ENCODE data around the gene CATSPERD. TPM values are rescaled to one million over a fixed set of nuclear protein-coding genes. Genes with fewer than 3 reads are reported as not detected.

CATSPERD gene
- total and polyA plus RNA-seq, 12 donors: not detected

DNA sequence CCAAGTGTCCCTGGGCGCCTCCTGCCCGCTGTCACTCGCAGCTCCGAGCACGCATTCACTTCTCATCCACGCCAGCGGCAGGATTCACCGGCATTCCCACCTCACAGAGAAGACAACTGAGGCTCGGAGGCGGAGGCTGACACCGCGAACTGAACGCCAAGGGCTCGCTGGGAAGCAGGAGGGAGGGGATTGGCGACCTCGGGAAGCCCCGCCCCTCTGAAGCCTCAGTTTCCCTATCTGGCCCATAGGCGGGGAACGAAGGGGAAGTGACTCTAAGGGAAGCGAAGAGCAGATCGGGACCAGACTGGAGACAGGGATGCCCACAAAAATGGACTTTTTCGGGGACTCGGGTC lies 40.4 kb upstream of the CATSPERD start:
- peaks cover 13% of the 10 kb centered on the region in 2 donors for H3K4me1 ChIP-seq (replicated peaks in 1 of 2)
- H3K36me3 ChIP-seq (replicated peaks in 1 of 2): no peaks in the 10 kb centered on the region
- no peaks in the 10 kb centered on the region for H3K9me3 ChIP-seq (replicated peaks in 1 of 3)
- peak overlapping the region in 4 of 5 donors; percentile 77 to 90 (median 86) for H3K27ac ChIP-seq
- H3K4me3 ChIP-seq: peak overlapping the region; percentile 73 to 99 (median 92)
- DNase-seq: peak in 6 of 7 donors; percentile 49 to 82 (median 61)
- WGBS, 4 donors: 0% methylated on average over 3 to 23 of the region's 23 CpGs
- intact Hi-C loops (cut with DNase I): no loop called here
- H3K27me3 ChIP-seq: no peaks in the 10 kb centered on the region
- TF ChIP-seq, protein P1, sequence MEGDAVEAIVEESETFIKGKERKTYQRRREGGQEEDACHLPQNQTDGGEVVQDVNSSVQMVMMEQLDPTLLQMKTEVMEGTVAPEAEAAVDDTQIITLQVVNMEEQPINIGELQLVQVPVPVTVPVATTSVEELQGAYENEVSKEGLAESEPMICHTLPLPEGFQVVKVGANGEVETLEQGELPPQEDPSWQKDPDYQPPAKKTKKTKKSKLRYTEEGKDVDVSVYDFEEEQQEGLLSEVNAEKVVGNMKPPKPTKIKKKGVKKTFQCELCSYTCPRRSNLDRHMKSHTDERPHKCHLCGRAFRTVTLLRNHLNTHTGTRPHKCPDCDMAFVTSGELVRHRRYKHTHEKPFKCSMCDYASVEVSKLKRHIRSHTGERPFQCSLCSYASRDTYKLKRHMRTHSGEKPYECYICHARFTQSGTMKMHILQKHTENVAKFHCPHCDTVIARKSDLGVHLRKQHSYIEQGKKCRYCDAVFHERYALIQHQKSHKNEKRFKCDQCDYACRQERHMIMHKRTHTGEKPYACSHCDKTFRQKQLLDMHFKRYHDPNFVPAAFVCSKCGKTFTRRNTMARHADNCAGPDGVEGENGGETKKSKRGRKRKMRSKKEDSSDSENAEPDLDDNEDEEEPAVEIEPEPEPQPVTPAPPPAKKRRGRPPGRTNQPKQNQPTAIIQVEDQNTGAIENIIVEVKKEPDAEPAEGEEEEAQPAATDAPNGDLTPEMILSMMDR (IDR thresholded peaks at IDR 0.05): peak in 2 of 6 experiments; percentile 15 to 33
- TF ChIP-seq POLR2A (IDR thresholded peaks at IDR 0.05): no peak

DNA sequence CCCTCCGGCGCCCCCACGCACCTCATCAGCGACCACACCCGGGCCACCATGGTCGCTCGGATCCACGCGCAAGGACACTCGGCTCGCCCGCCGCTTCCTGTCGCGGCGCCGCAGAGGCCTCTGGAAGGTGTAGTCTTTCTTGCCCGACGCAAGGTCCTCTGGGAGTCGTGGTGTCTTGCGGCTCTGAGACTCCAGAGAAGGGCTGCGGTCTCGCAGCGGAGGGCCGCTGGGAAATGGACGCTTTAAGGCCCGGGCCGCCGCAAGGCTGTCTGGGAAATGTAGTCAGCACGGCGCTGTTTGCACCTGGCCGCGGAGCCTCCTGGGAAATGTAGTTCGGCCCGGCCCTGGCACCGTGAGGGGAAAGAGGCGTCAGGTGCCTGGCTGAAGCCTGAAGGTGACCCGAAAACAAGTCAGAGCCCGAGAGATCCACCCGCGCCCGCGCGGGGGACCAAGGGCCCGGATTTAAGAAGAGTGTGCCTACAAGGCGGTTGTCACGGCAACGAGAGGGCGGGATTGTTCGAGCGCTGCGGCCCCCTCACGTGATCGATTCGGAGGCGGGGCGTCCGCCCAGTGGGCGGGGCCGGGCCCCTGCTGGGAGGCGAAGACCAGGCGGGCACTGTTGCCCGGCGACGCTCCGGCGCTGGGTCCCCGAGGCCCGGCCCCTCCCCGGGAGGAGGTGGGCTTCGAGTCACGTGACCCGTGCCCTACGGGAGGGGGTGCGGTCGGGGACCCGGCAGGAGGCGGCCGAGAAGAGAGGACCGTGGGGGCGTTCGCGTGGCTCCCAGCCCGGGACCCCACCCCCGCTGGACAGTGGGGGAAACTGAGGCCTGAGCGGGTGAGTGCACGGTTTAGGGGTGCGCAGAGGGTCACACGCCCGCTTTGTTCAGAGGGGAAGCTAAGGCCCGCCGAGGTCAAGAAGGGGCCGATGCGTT lies 39.7 kb upstream of the CATSPERD start, which contains the start of the genes HSD11B1L and MICOS13:
Gene HSD11B1L, plus strand, starts transcription at position 591 of the 932 bp plus-strand sequence. CDS start 3,806 bp downstream, outside the sequence.
Gene MICOS13, minus strand, starts transcription at position 80 of the 932 bp plus-strand sequence. Its CDS starts 30 bp downstream, at position 50.
- 0 to 2% (median 1%) methylated on average over 9 to 94 of the region's 94 CpGs for WGBS, 4 donors
- Histone ChIP-seq H3K36me3 (replicated peaks in 1 of 2) (no peaks in the 10 kb centered on the region), H3K27ac (peak within 1 kb of the TSS; percentile 63 to 90 (median 84)), H3K27me3 (no peaks in the 10 kb centered on the region), H3K9me3 (replicated peaks in 1 of 3) (no peaks in the 10 kb centered on the region), H3K4me1 (replicated peaks in 1 of 2) (peaks cover 13% of the 10 kb centered on the region in 2 donors), H3K4me3 (peak within 1 kb of the TSS; percentile 73 to 99 (median 92))
- DNase-seq: peak; percentile 98 to 100 (median 99)
- intact Hi-C loops (cut with DNase I): no loop called here
- peak in 1 of 2 donors; percentile 50 for TF ChIP-seq POLR2A (IDR thresholded peaks at IDR 0.05)
- TF ChIP-seq, protein P1 (IDR thresholded peaks at IDR 0.05): no peak

DNA sequence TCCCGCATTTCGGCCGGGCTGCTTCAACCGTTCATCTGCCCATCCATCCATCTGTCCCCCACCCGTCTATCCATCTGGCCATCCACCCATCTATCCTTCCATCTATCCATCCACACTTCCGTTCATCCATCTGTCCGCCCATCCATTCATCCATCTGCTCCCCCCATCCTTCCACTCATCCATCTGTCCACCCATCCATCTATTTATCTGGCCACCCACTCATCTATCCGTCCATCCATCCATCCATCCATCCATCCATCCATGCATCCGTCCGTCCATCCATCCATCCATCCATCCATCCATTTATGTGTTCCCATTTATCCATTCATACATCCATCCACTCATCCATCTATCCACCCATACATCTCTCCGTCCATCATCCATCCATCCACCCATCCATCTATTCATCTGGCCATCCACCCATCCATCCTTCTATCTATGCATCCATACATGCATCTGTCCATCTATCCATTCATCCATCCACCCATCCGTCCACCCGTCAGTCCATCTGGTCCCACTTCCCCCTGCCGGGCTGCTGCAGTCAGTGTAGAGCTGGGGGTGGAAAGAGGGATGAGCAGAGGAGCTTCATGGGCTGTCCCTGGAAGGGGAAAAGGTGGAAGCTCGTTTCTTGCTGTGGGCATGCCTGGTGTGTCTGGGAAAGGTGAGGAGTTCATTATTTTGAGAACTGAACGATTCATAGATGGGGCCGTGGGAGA lies 38.9 kb upstream of the CATSPERD start:
- Histone ChIP-seq H3K36me3 (replicated peaks in 1 of 2) (no peaks in the 10 kb centered on the region), H3K4me3 (peak overlapping the region in 1 of 4 donors; percentile 73), H3K27ac (peak overlapping the region in 1 of 5 donors; percentile 89), H3K9me3 (replicated peaks in 1 of 3) (no peaks in the 10 kb centered on the region), H3K4me1 (replicated peaks in 1 of 2) (peaks cover 13 to 18% of the 10 kb centered on the region in 2 donors), H3K27me3 (no peaks in the 10 kb centered on the region)
- DNase-seq: peak in 3 of 7 donors; percentile 22 to 40 (median 38)
- no peak for TF ChIP-seq POLR2A (IDR thresholded peaks at IDR 0.05)
- TF ChIP-seq, protein P1 (IDR thresholded peaks at IDR 0.05): no peak
- WGBS, 4 donors: 61 to 63% (median 62%) methylated on average over 17 of the region's 17 CpGs
- intact Hi-C loops (cut with DNase I): no loop called here

- no peak for TF ChIP-seq POLR2A (IDR thresholded peaks at IDR 0.05)
- TF ChIP-seq, protein P1 (IDR thresholded peaks at IDR 0.05): no peak
- 91 to 97% (median 94%) methylated on average over 3 of the region's 3 CpGs for WGBS, 4 donors
- intact Hi-C loops (cut with DNase I): no loop called here
- Histone ChIP-seq H3K36me3 (replicated peaks in 1 of 2) (no peaks in the 10 kb centered on the region), H3K27ac (no peak overlapping the region), H3K4me1 (replicated peaks in 1 of 2) (peaks cover 13 to 19% of the 10 kb centered on the region in 2 donors), H3K27me3 (no peaks in the 10 kb centered on the region), H3K4me3 (no peak overlapping the region), H3K9me3 (replicated peaks in 1 of 3) (no peaks in the 10 kb centered on the region)
- DNase-seq: peak in 2 of 7 donors; percentile 19 to 21
These were observed 38.3 kb upstream of the CATSPERD start for GRCh38 chr19:5682107-5682482.
